ENCODE measurements around the gene NFKBIE. TPM values are rescaled to one million over a fixed set of nuclear protein-coding genes. Genes with fewer than 3 reads are reported as not detected.
A peak's percentile ranks its signal among the peaks of the same experiment; 100 is the strongest.

NFKBIE gene
- total and polyA plus RNA-seq, 2 of the 13 experiments (the other 11 are each of a cell fraction or from before 2014, with no cell fraction given) = 6.7 to 14.5 TPM

DNA sequence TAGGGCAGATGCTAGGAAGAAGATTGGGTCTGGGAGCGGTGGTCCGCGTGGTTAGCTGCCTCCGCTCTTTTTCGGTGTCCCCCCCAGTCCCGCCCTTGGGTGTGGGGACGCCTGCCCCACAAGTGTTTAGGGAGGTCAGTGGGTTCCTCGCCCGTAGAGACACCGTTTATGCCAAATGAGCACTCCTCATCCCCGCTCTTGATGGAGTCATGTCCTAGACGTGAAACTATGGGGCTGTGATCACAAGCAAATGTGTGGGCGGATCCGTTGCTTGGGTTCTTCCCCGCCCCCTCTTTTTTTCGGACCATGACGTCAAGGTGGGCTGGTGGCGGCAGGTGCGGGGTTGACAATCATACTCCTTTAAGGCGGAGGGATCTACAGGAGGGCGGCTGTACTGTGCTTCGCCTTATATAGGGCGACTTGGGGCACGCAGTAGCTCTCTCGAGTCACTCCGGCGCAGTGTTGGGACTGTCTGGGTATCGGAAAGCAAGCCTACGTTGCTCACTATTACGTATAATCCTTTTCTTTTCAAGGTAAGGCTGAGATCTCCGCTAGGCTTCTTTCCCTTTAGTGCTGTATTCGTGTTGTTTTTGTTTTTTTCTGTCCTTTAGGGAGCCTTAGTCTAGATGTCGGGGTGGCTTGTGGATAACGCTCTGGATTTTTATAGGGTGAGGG is 18.6 kb downstream of the NFKBIE start, which contains the start of gene HSP90AB1 (continued):
- TF ChIP-seq, protein P1, sequence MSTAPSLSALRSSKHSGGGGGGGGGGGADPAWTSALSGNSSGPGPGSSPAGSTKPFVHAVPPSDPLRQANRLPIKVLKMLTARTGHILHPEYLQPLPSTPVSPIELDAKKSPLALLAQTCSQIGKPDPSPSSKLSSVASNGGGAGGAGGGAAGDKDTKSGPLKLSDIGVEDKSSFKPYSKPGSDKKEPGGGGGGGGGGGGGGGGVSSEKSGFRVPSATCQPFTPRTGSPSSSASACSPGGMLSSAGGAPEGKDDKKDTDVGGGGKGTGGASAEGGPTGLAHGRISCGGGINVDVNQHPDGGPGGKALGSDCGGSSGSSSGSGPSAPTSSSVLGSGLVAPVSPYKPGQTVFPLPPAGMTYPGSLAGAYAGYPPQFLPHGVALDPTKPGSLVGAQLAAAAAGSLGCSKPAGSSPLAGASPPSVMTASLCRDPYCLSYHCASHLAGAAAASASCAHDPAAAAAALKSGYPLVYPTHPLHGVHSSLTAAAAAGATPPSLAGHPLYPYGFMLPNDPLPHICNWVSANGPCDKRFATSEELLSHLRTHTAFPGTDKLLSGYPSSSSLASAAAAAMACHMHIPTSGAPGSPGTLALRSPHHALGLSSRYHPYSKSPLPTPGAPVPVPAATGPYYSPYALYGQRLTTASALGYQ (CRISPR knock-in tag; IDR thresholded peaks at IDR 0.05) = peak; percentile 63; the same call in 1 of the 2 replicates
- peak; percentile 84 for TF ChIP-seq JUND (CRISPR knock-in tag; IDR thresholded peaks at IDR 0.05)
- TF ChIP-seq TCF7L2 (IDR thresholded peaks at IDR 0.05; ENCODE audit: low read depth, low read length) = no peak
- no peak; the same call in 1 of the 2 replicates for TF ChIP-seq ZNF761 (CRISPR knock-in tag; conservative IDR thresholded peaks at IDR 0.05)
- TF ChIP-seq, protein P2, sequence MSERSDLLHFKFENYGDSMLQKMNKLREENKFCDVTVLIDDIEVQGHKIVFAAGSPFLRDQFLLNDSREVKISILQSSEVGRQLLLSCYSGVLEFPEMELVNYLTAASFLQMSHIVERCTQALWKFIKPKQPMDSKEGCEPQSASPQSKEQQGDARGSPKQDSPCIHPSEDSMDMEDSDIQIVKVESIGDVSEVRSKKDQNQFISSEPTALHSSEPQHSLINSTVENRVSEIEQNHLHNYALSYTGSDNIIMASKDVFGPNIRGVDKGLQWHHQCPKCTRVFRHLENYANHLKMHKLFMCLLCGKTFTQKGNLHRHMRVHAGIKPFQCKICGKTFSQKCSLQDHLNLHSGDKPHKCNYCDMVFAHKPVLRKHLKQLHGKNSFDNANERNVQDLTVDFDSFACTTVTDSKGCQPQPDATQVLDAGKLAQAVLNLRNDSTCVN (CRISPR knock-in tag; IDR thresholded peaks at IDR 0.05; ENCODE audit: borderline replicate concordance) = no peak; the same call in 1 of the 2 replicates
- no peak for TF ChIP-seq HNRNPH1 (optimal IDR thresholded peaks at IDR 0.05; ENCODE audit: low read depth, low read length)
- no peak for TF ChIP-seq ZSCAN20 (CRISPR knock-in tag; IDR thresholded peaks at IDR 0.05; ENCODE audit: borderline replicate concordance)
- TF ChIP-seq MBD4 (IDR thresholded peaks at IDR 0.05; ENCODE audit: borderline replicate concordance, low read length) = no peak
- TF ChIP-seq, protein P3, sequence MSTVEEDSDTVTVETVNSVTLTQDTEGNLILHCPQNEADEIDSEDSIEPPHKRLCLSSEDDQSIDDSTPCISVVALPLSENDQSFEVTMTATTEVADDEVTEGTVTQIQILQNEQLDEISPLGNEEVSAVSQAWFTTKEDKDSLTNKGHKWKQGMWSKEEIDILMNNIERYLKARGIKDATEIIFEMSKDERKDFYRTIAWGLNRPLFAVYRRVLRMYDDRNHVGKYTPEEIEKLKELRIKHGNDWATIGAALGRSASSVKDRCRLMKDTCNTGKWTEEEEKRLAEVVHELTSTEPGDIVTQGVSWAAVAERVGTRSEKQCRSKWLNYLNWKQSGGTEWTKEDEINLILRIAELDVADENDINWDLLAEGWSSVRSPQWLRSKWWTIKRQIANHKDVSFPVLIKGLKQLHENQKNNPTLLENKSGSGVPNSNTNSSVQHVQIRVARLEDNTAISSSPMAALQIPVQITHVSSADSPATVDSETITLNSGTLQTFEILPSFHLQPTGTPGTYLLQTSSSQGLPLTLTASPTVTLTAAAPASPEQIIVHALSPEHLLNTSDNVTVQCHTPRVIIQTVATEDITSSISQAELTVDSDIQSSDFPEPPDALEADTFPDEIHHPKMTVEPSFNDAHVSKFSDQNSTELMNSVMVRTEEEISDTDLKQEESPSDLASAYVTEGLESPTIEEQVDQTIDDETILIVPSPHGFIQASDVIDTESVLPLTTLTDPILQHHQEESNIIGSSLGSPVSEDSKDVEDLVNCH (CRISPR knock-in tag; IDR thresholded peaks at IDR 0.05) = peak; percentile 93; the same call in 1 of the 2 replicates
- TF ChIP-seq, protein P4, sequence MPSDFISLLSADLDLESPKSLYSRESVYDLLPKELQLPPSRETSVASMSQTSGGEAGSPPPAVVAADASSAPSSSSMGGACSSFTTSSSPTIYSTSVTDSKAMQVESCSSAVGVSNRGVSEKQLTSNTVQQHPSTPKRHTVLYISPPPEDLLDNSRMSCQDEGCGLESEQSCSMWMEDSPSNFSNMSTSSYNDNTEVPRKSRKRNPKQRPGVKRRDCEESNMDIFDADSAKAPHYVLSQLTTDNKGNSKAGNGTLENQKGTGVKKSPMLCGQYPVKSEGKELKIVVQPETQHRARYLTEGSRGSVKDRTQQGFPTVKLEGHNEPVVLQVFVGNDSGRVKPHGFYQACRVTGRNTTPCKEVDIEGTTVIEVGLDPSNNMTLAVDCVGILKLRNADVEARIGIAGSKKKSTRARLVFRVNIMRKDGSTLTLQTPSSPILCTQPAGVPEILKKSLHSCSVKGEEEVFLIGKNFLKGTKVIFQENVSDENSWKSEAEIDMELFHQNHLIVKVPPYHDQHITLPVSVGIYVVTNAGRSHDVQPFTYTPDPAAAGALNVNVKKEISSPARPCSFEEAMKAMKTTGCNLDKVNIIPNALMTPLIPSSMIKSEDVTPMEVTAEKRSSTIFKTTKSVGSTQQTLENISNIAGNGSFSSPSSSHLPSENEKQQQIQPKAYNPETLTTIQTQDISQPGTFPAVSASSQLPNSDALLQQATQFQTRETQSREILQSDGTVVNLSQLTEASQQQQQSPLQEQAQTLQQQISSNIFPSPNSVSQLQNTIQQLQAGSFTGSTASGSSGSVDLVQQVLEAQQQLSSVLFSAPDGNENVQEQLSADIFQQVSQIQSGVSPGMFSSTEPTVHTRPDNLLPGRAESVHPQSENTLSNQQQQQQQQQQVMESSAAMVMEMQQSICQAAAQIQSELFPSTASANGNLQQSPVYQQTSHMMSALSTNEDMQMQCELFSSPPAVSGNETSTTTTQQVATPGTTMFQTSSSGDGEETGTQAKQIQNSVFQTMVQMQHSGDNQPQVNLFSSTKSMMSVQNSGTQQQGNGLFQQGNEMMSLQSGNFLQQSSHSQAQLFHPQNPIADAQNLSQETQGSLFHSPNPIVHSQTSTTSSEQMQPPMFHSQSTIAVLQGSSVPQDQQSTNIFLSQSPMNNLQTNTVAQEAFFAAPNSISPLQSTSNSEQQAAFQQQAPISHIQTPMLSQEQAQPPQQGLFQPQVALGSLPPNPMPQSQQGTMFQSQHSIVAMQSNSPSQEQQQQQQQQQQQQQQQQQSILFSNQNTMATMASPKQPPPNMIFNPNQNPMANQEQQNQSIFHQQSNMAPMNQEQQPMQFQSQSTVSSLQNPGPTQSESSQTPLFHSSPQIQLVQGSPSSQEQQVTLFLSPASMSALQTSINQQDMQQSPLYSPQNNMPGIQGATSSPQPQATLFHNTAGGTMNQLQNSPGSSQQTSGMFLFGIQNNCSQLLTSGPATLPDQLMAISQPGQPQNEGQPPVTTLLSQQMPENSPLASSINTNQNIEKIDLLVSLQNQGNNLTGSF (CRISPR knock-in tag; IDR thresholded peaks at IDR 0.05) = peak; percentile 92
- peak; percentile 66; the same call in 1 of the 2 replicates for TF ChIP-seq SPEN (CRISPR knock-in tag; IDR thresholded peaks at IDR 0.05; ENCODE audit: low read depth)
- TF ChIP-seq RFXANK (CRISPR knock-in tag; IDR thresholded peaks at IDR 0.05) = no peak; the same call in 1 of the 2 replicates
- TF ChIP-seq ZNF44 (CRISPR knock-in tag; IDR thresholded peaks at IDR 0.05) = 0 out of 2 replicates have a peak, but pooled peaks have one; percentile 20
- TF ChIP-seq, protein P5, sequence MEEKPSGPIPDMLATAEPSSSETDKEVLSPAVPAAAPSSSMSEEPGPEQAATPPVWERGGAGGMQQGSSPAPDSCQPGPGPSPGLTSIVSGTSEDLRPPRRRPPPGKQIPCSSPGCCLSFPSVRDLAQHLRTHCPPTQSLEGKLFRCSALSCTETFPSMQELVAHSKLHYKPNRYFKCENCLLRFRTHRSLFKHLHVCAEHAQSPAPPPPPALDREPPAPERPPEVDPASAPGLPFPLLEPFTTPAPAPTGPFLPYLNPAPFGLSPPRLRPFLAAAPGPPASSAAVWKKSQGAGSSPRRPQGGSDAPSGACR (CRISPR knock-in tag; IDR thresholded peaks at IDR 0.05) = no peak; the same call in 1 of the 2 replicates

All from HepG2 (cell line).